H9 (cell line): ENCODE measurements around the gene MOSMO. TPM values are rescaled to one million over a fixed set of nuclear protein-coding genes. Genes with fewer than 3 reads are reported as not detected.
A peak's percentile ranks its signal among the peaks of the same experiment; 100 is the strongest.

ENCODE experiments used
- DNase-seq: peaks from one replicate; pipeline ENCODE4 v3.0.0-alpha.2; 2017
- H2AFZ ChIP-seq: one replicate; pipeline ENCODE4 v1.6.1; 2013; ENCODE audit warnings: mild to moderate bottlenecking, low read length, control low read depth, moderate library complexity
- H2AK5ac ChIP-seq: 2 replicates; pipeline ENCODE4 v1.6.1; 2013; ENCODE audit warnings: low read length, control low read depth, mixed read lengths; ENCODE audit not compliant: insufficient read length
- H2BK120ac ChIP-seq: one replicate; pipeline ENCODE4 v1.6.1; 2013; ENCODE audit warnings: low read depth, mild to moderate bottlenecking, low read length, control low read depth, inconsistent platforms; ENCODE audit not compliant: poor library complexity, severe bottlenecking
- H2BK12ac ChIP-seq: 2 replicates; pipeline ENCODE4 v1.6.1; 2013; ENCODE audit warnings: low read length, control low read depth, mixed read lengths, low read depth; ENCODE audit not compliant: insufficient read length
- H2BK15ac ChIP-seq: 2 replicates; pipeline ENCODE4 v1.6.1; 2013; ENCODE audit warnings: low read depth, low read length, control low read depth
- H2BK20ac ChIP-seq: one replicate; pipeline ENCODE4 v1.6.1; 2013; ENCODE audit warnings: low read depth, mild to moderate bottlenecking, low read length, control low read depth, inconsistent platforms; ENCODE audit not compliant: poor library complexity, severe bottlenecking
- H2BK5ac ChIP-seq: 2 replicates; pipeline ENCODE4 v1.6.1; 2013; ENCODE audit warnings: low read length, control low read depth, mixed read lengths; ENCODE audit not compliant: insufficient read length
- H3K14ac ChIP-seq: 2 replicates; pipeline ENCODE4 v1.6.1; 2013; ENCODE audit warnings: low read length, control low read depth; ENCODE audit not compliant: insufficient read depth
- H3K18ac ChIP-seq: 2 replicates; pipeline ENCODE4 v1.6.1; 2013; ENCODE audit warnings: low read depth, mild to moderate bottlenecking, mixed read lengths, low read length, control low read depth; ENCODE audit not compliant: insufficient read length
- H3K23ac ChIP-seq: 2 replicates; pipeline ENCODE4 v1.6.1; 2013; ENCODE audit warnings: low read length, control low read depth, mixed read lengths, low read depth; ENCODE audit not compliant: insufficient read length
- H3K23me2 ChIP-seq: 2 replicates; pipeline ENCODE4 v1.6.1; 2013; ENCODE audit warnings: low read depth, mild to moderate bottlenecking, mixed read lengths, low read length, control low read depth; ENCODE audit not compliant: insufficient read length, poor library complexity, severe bottlenecking
- H3K27ac ChIP-seq: 2 replicates; pipeline ENCODE4 v1.5.1; 2013; ENCODE audit warnings: low read length, control low read depth, mixed read lengths, low read depth; ENCODE audit not compliant: insufficient read length
- H3K27me3 ChIP-seq: 2 replicates; pipeline ENCODE4 v1.6.1; 2013; ENCODE audit warnings: low read length, control low read depth, inconsistent platforms; ENCODE audit not compliant: insufficient read depth
- H3K4ac ChIP-seq: 2 replicates; pipeline ENCODE4 v1.6.1; 2013; ENCODE audit warnings: low read depth, mild to moderate bottlenecking, control low read depth, inconsistent platforms, low read length, moderate library complexity
- H3K4me1 ChIP-seq: 2 replicates; pipeline ENCODE4 v1.6.1; 2013; ENCODE audit warnings: low read length, control low read depth, inconsistent platforms; ENCODE audit not compliant: insufficient read depth
- H3K4me2 ChIP-seq: 2 replicates; pipeline ENCODE4 v1.6.1; 2013; ENCODE audit warnings: low read length, control low read depth, mixed read lengths; ENCODE audit not compliant: insufficient read length, insufficient read depth
- H3K56ac ChIP-seq: 2 replicates; pipeline ENCODE4 v1.6.1; 2013; ENCODE audit warnings: low read depth, mild to moderate bottlenecking, mixed read lengths, low read length, control low read depth; ENCODE audit not compliant: insufficient read length
- H3K79me1 ChIP-seq: 2 replicates; pipeline ENCODE4 v1.6.1; 2013; ENCODE audit warnings: low read depth, mild to moderate bottlenecking, moderate library complexity, low read length, control low read depth, inconsistent platforms; ENCODE audit not compliant: insufficient read depth, poor library complexity, severe bottlenecking
- H3K79me2 ChIP-seq: 2 replicates; pipeline ENCODE4 v1.6.1; 2013; ENCODE audit warnings: low read length, control low read depth, inconsistent platforms; ENCODE audit not compliant: insufficient read depth
- H3K9ac ChIP-seq: 2 replicates; pipeline ENCODE4 v1.6.1; 2013; ENCODE audit warnings: low read length, control low read depth, mixed read lengths; ENCODE audit not compliant: insufficient read length; ENCODE audit errors: extremely low read depth
- H3K9me3 ChIP-seq: one replicate; pipeline ENCODE4 v1.6.1; 2013; ENCODE audit warnings: low read depth, low read length, inconsistent platforms; ENCODE audit not compliant: control insufficient read depth
- H3T11ph ChIP-seq: one replicate; pipeline ENCODE4 v1.6.1; 2013; ENCODE audit warnings: mild to moderate bottlenecking, low read length, control low read depth, inconsistent platforms
- H4K20me1 ChIP-seq: one replicate; pipeline ENCODE4 v1.6.1; 2013; ENCODE audit not compliant: control insufficient read depth, insufficient read length, insufficient read depth
- H4K5ac ChIP-seq: 2 replicates; pipeline ENCODE4 v1.6.1; 2013; ENCODE audit warnings: low read depth, mild to moderate bottlenecking, mixed read lengths, low read length, control low read depth; ENCODE audit not compliant: insufficient read length
- H4K8ac ChIP-seq: replicated peaks from 2 replicates; pipeline ENCODE4 v1.6.1; 2013; ENCODE audit warnings: low read length, control low read depth, mixed read lengths, low read depth; ENCODE audit not compliant: insufficient read length
- H4K91ac ChIP-seq: 2 replicates; pipeline ENCODE4 v1.6.1; 2013; ENCODE audit warnings: low read depth, mild to moderate bottlenecking, moderate library complexity, mixed read lengths, low read length, control low read depth; ENCODE audit not compliant: insufficient read length
- H3K27ac Mint-ChIP-seq, 3 experiments: 2 replicates in 2 of 3; 3 replicates in 1 of 3; pipeline ENCODE4 v1.8.0; 2020 to 2021; ENCODE audit warnings: mixed read lengths in 3 of 3, mild to moderate bottlenecking in 1 of 3, moderate library complexity in 1 of 3
- H3K27me3 Mint-ChIP-seq: 2 replicates; pipeline ENCODE4 v1.8.0; 2021; ENCODE audit warnings: low read depth, mild to moderate bottlenecking, moderate library complexity, mixed read lengths
- H3K36me3 Mint-ChIP-seq, 3 experiments: 2 replicates in 2 of 3; 3 replicates in 1 of 3; pipeline ENCODE4 v1.8.0; 2020 to 2021; ENCODE audit warnings: low read depth in 3 of 3, mixed read lengths in 3 of 3; ENCODE audit not compliant: insufficient read depth in 1 of 3
- H3K4me1 Mint-ChIP-seq, 2 experiments: 2 replicates each; pipeline ENCODE4 v1.8.0; 2020; ENCODE audit warnings: mixed read lengths in 2 of 2
- H3K4me3 Mint-ChIP-seq, 2 experiments: 2 replicates in 1 of 2; 3 replicates in 1 of 2; pipeline ENCODE4 v1.8.0; 2020 to 2021; ENCODE audit warnings: mild to moderate bottlenecking in 2 of 2, mixed read lengths in 2 of 2, moderate library complexity in 1 of 2
- H3K9me3 Mint-ChIP-seq, 2 experiments: 2 replicates in 1 of 2; 3 replicates in 1 of 2; pipeline ENCODE4 v1.8.0; 2020; ENCODE audit warnings: mild to moderate bottlenecking in 2 of 2, mixed read lengths in 2 of 2, moderate library complexity in 1 of 2
- WGBS: extraction: QIAGEN DNeasy Blood & Tissue Kit; methylation state at CpG from one replicate; pipeline ENCODE4 v1.1.7; 2013; ENCODE audit warnings: missing lambda C conversion rate, low lambda C conversion rate, mixed read lengths; ENCODE audit not compliant: insufficient read length; ENCODE audit errors: extremely low coverage; 5-methylcytosine and 5-hydroxymethylcytosine counted together
- total RNA-seq: library from RNA; stranded (reverse); gene quantifications from 2 replicates; pipeline ENCODE4 v1.2.1, GENCODE V29; 2021
- TF ChIP-seq, protein P1 (sequence below): fragments of 200-600 bp; sonication (generic); conservative IDR thresholded peaks from 3 replicates; pipeline ENCODE4 v1.8.0; 2021; ENCODE audit warnings: antibody characterized with exemption, mild to moderate bottlenecking

MOSMO gene
- total RNA-seq, 1 experiment from 2014 or later, result 13.5 TPM

DNA sequence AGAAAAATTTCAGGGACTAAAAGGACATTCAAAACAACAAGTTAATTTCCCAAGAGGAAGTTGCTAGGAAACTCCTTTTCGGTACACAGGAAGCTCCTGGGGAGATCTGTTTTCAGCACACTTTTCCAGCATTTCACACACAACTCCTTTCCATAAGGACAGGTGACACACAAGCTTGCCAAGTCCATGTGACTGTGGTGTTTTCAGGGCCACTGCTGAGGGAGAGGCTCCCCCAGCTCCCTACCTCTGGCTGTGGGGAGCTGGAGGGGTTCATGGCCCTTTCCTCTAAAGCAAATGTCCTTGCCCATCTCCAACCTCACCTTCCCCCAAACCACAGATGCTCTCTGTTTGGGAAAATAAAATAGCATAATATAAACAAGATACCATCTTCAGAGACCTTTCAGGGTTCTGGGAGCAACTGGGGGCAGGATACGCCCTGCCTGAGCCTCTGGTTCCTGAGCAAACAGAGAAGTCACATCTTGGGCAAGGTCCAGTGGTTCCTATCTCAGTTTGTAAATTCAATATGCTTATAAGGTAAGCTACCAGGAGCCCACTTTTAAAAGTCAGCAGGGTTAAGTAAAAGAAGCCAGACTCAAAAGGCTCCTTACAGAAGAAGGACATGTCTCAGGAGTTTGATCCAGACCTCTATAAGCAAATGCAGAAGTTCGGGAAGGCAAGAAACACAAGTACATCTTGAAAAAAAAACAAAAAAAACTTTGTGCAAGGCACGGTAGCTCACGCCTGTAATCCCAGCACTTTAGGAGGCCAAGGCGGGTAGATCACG lies 10.0 kb upstream of the MOSMO start:
- Histone ChIP-seq H2BK5ac (no peak overlapping the region), H3K79me2 (no peaks in the 10 kb centered on the region), H3K9me3 (no peaks in the 10 kb centered on the region), H3T11ph (no peak overlapping the region), H3K23me2 (peaks cover 3% of the 10 kb centered on the region), H4K91ac (no peak overlapping the region), H3K4me2 (no peak overlapping the region), H3K4me1 (no peaks in the 10 kb centered on the region), H3K27ac (no peak overlapping the region), H2AK5ac (no peak overlapping the region), H4K8ac (no peak overlapping the region), H2BK120ac (no peak overlapping the region), H4K5ac (no peak overlapping the region), H2AFZ (no peak overlapping the region), H3K18ac (no peak overlapping the region), H2BK15ac (no peak overlapping the region), H3K27me3 (no peaks in the 10 kb centered on the region), H2BK20ac (no peak overlapping the region), H4K20me1 (no peaks in the 10 kb centered on the region), H3K4ac (no peak overlapping the region), H3K56ac (no peak overlapping the region), H3K9ac (no peak overlapping the region), H3K23ac (no peak overlapping the region), H2BK12ac (no peak overlapping the region), H3K14ac (no peak overlapping the region), H3K79me1 (no peaks in the 10 kb centered on the region)
- TF ChIP-seq, protein P1, sequence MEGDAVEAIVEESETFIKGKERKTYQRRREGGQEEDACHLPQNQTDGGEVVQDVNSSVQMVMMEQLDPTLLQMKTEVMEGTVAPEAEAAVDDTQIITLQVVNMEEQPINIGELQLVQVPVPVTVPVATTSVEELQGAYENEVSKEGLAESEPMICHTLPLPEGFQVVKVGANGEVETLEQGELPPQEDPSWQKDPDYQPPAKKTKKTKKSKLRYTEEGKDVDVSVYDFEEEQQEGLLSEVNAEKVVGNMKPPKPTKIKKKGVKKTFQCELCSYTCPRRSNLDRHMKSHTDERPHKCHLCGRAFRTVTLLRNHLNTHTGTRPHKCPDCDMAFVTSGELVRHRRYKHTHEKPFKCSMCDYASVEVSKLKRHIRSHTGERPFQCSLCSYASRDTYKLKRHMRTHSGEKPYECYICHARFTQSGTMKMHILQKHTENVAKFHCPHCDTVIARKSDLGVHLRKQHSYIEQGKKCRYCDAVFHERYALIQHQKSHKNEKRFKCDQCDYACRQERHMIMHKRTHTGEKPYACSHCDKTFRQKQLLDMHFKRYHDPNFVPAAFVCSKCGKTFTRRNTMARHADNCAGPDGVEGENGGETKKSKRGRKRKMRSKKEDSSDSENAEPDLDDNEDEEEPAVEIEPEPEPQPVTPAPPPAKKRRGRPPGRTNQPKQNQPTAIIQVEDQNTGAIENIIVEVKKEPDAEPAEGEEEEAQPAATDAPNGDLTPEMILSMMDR, result no peak
- H3K4me3 Mint-ChIP-seq, result no peak overlapping the region
- H3K9me3 Mint-ChIP-seq, result no peaks in the 10 kb centered on the region
- no CpG with 5 or more reads among the region's 7 CpGs for WGBS
- H3K27ac Mint-ChIP-seq, result peak overlapping the region in 1 of 3 experiments; percentile 37; a peak in 1 of 7 replicates
- peaks cover 4 to 8% of the 10 kb centered on the region in 2 experiments for H3K4me1 Mint-ChIP-seq
- no peaks in the 10 kb centered on the region for H3K36me3 Mint-ChIP-seq
- H3K27me3 Mint-ChIP-seq, result peaks cover 2% of the 10 kb centered on the region; the same call in 1 of the 2 replicates
- no peak for DNase-seq
